Left ventricle myocardium inferior (tissue), 1 donor: ENCODE data around the gene HSPB3. TPM values are rescaled to one million over a fixed set of nuclear protein-coding genes. Genes with fewer than 3 reads are reported as not detected.

Source experiments
- DNase-seq: peaks from one replicate; pipeline ENCODE4 v3.0.0-alpha.2; 2020
- H3K27ac ChIP-seq: fragments of 200-600 bp; replicated peaks from 2 replicates; pipeline ENCODE4 v1.8.0; 2021
- H3K27me3 ChIP-seq: fragments of 200-600 bp; 2 replicates; pipeline ENCODE4 v1.8.0; 2021; ENCODE audit warnings: low read depth
- H3K36me3 ChIP-seq: fragments of 200-600 bp; 2 replicates; pipeline ENCODE4 v1.8.0; 2021
- H3K4me1 ChIP-seq: fragments of 200-600 bp; 2 replicates; pipeline ENCODE4 v1.8.0; 2021
- H3K4me3 ChIP-seq: fragments of 200-600 bp; 2 replicates; pipeline ENCODE4 v1.8.0; 2021; ENCODE audit warnings: mild to moderate bottlenecking, moderate library complexity
- H3K9me3 ChIP-seq: fragments of 200-600 bp; replicated peaks from 2 replicates; pipeline ENCODE4 v1.8.0; 2021
- intact Hi-C: fragments of 100-400 bp; cut with micrococcal nuclease; formaldehyde crosslinking; loops from one replicate; pipeline ENCODE4 v1.11.0; 2022
- long read RNA-seq: library from polyadenylated mRNA; unstranded; transcript quantifications from one replicate; pipeline ENCODE4 v2.0.0, GENCODE V29; 2021
- total RNA-seq: library from RNA; stranded (reverse); fragmentation: NEBNext Ultra II Directional; extraction: Animal tissue kit (Norgen Biotek cat#: 25700); gene quantifications from one replicate; pipeline ENCODE4 v1.2.1, GENCODE V29; 2021
- TF ChIP-seq, protein P1 (sequence below): fragments of 200-600 bp; IDR thresholded peaks from 2 replicates; pipeline ENCODE4 v1.8.0; 2021; ENCODE audit warnings: antibody characterized with exemption, mild to moderate bottlenecking, borderline replicate concordance
- donor health status: DM: no; HTN: yes; CAD: no; lungs with severe emphysema.

Gene HSPB3, protein sequence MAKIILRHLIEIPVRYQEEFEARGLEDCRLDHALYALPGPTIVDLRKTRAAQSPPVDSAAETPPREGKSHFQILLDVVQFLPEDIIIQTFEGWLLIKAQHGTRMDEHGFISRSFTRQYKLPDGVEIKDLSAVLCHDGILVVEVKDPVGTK
- total RNA-seq, result 418 TPM
- long read RNA-seq, transcript HSPB3-201 (1 exons, 784 nt), result major isoform, 183 of 183 reads
- long read RNA-seq, partial matches to known transcripts, result 0 of 183 reads
- long read RNA-seq, other reads (novel, unspliced or antisense), result 0 of 183 reads

GRCh38 chr5:54455413-54456157 is at the start of gene HSPB3:
HSPB3 (plus strand) TSS chr5:54455699; CDS start chr5:54455790, 91 bp downstream.
- Histone ChIP-seq H3K4me3 (peak within 1 kb of the TSS; percentile 66), H3K27me3 (no peaks in the 10 kb centered on the region), H3K36me3 (no peaks in the 10 kb centered on the region), H3K9me3 (no peaks in the 10 kb centered on the region), H3K27ac (peak within 1 kb of the TSS; percentile 91), H3K4me1 (peaks cover 31% of the 10 kb centered on the region)
- intact Hi-C loops, result no loop called here
- peak; percentile 38 for DNase-seq
- TF ChIP-seq, protein P1, sequence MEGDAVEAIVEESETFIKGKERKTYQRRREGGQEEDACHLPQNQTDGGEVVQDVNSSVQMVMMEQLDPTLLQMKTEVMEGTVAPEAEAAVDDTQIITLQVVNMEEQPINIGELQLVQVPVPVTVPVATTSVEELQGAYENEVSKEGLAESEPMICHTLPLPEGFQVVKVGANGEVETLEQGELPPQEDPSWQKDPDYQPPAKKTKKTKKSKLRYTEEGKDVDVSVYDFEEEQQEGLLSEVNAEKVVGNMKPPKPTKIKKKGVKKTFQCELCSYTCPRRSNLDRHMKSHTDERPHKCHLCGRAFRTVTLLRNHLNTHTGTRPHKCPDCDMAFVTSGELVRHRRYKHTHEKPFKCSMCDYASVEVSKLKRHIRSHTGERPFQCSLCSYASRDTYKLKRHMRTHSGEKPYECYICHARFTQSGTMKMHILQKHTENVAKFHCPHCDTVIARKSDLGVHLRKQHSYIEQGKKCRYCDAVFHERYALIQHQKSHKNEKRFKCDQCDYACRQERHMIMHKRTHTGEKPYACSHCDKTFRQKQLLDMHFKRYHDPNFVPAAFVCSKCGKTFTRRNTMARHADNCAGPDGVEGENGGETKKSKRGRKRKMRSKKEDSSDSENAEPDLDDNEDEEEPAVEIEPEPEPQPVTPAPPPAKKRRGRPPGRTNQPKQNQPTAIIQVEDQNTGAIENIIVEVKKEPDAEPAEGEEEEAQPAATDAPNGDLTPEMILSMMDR, result no peak

DNA sequence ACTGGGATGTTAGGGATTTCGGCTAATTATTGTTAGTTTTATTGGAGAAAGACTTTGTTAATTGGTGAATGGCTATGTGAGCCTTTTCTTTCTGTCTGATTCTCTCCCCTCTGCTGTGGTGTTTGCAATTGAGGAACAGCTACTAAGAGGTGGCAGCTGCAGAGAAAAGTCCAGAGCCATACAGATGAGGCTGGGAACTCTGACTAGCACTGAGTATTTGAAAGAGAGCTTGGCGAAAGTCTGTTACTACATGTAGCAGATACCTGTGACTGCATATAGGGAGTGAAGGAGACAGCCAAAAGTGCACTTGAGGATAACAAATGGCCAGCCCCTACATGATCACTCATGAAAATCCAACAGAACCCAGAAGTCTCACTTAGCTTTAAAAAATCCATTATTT is 44.3 kb upstream of the HSPB3 start:
- Histone ChIP-seq H3K27ac (no peak overlapping the region), H3K4me3 (no peak overlapping the region)

GRCh38 chr5:54412913-54413312 is 42.6 kb upstream of the HSPB3 start:
- TF ChIP-seq, protein P1, result no peak
- H3K4me1 ChIP-seq, result no peaks in the 10 kb centered on the region
- H3K4me3 ChIP-seq, result no peak overlapping the region
- H3K36me3 ChIP-seq, result no peaks in the 10 kb centered on the region
- H3K9me3 ChIP-seq, result no peaks in the 10 kb centered on the region
- intact Hi-C loops, result no loop called here
- no peak overlapping the region for H3K27ac ChIP-seq
- no peak for DNase-seq
- no peaks in the 10 kb centered on the region for H3K27me3 ChIP-seq

More for the DNA sequence above, 44.3 kb upstream of the HSPB3 start:
- no peaks in the 10 kb centered on the region for H3K27me3 ChIP-seq
- DNase-seq, result no peak
- TF ChIP-seq, protein P1, result no peak
- intact Hi-C loops, result no loop called here
- no peaks in the 10 kb centered on the region for H3K4me1 ChIP-seq
- H3K9me3 ChIP-seq, result no peaks in the 10 kb centered on the region
- H3K36me3 ChIP-seq, result no peaks in the 10 kb centered on the region

DNA sequence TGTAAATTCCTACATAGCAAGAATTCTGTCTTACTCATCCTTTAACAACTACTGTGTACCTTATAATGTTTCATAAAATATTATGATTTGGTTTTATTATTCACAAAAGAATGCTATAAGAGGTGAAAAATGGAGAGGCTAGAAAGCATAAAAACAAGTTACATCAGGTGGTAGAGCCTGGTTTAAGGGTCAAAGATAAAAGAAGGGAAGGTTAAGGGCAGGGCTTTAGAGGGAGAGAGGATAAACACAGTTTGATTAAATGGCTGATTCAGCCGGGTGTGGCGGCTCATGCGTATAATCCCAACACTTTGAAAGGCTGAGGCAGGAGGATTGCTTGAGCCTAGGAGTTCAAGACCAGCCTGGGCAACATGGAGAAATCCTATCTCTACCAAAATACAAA is 40.4 kb upstream of the HSPB3 start:
- DNase-seq, result no peak
- Histone ChIP-seq H3K4me3 (no peak overlapping the region), H3K36me3 (no peaks in the 10 kb centered on the region), H3K9me3 (no peaks in the 10 kb centered on the region), H3K4me1 (peaks cover 8% of the 10 kb centered on the region), H3K27ac (no peak overlapping the region), H3K27me3 (no peaks in the 10 kb centered on the region)
- intact Hi-C loops, result loop anchor here (5.0 kb wide), 2 partner anchors 103 to 168 kb away; partner anchors contain the start of gene ARL15
- TF ChIP-seq, protein P1, result no peak

GRCh38 chr5:54415896-54416601 is 39.5 kb upstream of the HSPB3 start:
- no peak for DNase-seq
- Histone ChIP-seq H3K27me3 (no peaks in the 10 kb centered on the region), H3K27ac (no peak overlapping the region), H3K9me3 (no peaks in the 10 kb centered on the region), H3K4me3 (no peak overlapping the region), H3K4me1 (peaks cover 8% of the 10 kb centered on the region), H3K36me3 (no peaks in the 10 kb centered on the region)
- intact Hi-C loops, result loop anchor here (5.0 kb wide), 2 partner anchors 104 to 169 kb away; partner anchors contain the start of gene ARL15
- TF ChIP-seq, protein P1, result no peak
